ENCODE measurements around the gene GSE1. TPM values are rescaled to one million over a fixed set of nuclear protein-coding genes. Genes with fewer than 3 reads are reported as not detected.

GSE1 gene
- polyA plus RNA-seq, 1 donor: 94.9 TPM

DNA sequence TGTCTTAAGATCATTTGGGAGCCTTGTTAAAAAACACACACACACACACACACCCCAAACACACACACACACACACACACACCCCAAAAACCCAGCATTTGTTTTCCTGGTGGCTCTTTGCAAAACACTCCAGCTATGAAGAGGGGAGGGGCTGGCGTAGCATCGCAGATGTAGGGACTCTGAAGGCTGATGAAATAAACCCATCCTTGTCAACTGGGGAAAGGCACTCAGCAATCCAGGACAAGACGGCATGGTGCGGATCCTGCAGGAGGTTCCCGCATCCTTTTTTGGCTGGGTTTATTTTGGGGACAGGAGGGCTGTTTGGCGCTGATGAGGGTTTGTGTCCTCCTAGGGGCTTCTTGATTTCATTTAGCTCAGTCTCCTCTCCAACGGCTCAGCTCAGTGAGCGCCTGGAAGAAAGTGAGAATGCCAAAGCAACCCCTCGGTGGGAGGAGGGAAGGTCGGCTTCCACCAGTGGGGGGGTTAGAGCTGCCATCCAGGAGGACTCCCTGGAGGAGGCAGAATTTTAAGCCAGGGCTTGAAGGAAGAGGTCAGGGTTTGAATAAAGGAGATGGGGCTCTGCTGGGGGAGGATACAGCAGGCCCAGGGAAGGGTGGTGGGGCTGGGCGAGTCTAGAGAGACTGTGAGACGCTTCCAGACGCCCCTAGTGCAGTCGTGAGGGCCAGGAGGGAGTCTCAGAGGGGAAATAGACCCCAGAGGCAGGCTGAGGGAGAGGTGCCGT, 12.4 kb upstream of the GSE1 start:
- DNase-seq: no peak
- Histone ChIP-seq H3K27ac (ENCODE audit: low read length) (no peak overlapping the region), H3K4me3 (ENCODE audit: low read length) (no peak overlapping the region), H3K9me3 (ENCODE audit: control insufficient read depth, low read depth, low read length) (no peaks in the 10 kb centered on the region), H3K27me3 (ENCODE audit: control insufficient read depth, insufficient read depth, low read length) (no peaks in the 10 kb centered on the region), H3K4me1 (ENCODE audit: control insufficient read depth, insufficient read depth, low read length) (peaks cover 6% of the 10 kb centered on the region), H3K36me3 (ENCODE audit: control insufficient read depth, insufficient read depth, low read length) (peaks cover 10% of the 10 kb centered on the region)
- 100% methylated on average over 1 of the region's 15 CpGs for WGBS (ENCODE audit: insufficient coverage, low lambda C conversion rate)

DNA sequence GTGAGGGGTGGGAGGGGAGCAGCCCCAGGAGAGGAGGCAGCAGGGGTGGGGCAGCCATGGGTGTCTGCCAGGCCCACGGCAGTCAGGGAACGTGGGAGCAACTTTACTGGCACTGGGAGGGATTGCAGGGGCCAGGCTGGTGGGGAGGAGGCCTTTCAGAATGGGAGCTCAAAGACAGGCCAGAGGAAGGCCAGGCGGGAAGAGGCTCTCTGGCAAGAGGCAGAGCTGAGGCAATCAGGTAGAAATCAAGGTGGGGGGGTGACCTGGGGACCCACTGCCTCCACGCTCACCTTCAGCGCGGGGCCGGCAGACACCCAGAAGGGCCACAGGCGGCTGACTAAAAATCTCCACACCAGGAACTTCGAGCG, 11.9 kb upstream of the GSE1 start:
- no peaks in the 10 kb centered on the region for H3K27me3 ChIP-seq (ENCODE audit: control insufficient read depth, insufficient read depth, low read length)
- no peaks in the 10 kb centered on the region for H3K9me3 ChIP-seq (ENCODE audit: control insufficient read depth, low read depth, low read length)
- no peak overlapping the region for H3K27ac ChIP-seq (ENCODE audit: low read length)
- H3K36me3 ChIP-seq (ENCODE audit: control insufficient read depth, insufficient read depth, low read length): peaks cover 6% of the 10 kb centered on the region
- H3K4me3 ChIP-seq (ENCODE audit: low read length): no peak overlapping the region
- H3K4me1 ChIP-seq (ENCODE audit: control insufficient read depth, insufficient read depth, low read length): peaks cover 9% of the 10 kb centered on the region
- no CpG with 5 or more reads among the region's 10 CpGs for WGBS (ENCODE audit: insufficient coverage, low lambda C conversion rate)
- DNase-seq: no peak

DNA sequence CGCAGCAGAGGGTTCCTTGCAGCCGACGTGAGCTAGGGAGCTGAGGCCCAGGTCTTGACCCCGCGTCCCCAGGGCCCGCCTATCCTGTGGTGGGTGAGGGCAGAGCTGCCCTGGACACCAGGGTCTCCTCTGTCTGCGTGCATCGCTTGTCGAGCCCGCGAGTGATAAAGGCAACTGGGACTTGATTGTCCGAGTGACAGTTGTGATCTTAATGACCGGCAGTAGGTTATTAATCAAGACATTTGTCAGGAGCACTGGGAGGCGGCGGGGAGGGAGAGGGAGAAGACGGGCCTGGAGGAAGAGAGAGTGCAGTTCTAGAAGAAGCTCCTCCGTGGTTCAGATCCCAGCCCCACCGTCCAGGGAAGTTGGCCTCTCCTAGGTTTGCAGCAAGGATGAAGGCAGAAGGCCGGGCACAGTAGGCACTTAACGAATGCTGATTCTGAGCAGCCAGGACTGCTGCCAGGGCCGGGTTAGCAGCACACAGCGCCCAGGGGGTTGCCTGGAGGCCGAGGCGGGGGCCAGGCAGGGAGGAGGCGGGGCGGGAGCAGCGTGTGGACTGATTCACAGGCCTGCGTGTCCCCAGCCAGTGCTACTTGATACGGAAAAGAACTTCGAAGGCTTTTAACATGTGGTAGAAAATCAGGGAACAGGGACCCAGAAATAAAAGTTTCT, 11.3 kb upstream of the GSE1 start:
- peaks cover 6% of the 10 kb centered on the region for H3K36me3 ChIP-seq (ENCODE audit: control insufficient read depth, insufficient read depth, low read length)
- no peaks in the 10 kb centered on the region for H3K27me3 ChIP-seq (ENCODE audit: control insufficient read depth, insufficient read depth, low read length)
- H3K4me1 ChIP-seq (ENCODE audit: control insufficient read depth, insufficient read depth, low read length): peaks cover 13% of the 10 kb centered on the region
- DNase-seq: no peak
- WGBS (ENCODE audit: insufficient coverage, low lambda C conversion rate): 89% methylated on average over 3 of the region's 30 CpGs
- H3K27ac ChIP-seq (ENCODE audit: low read length): no peak overlapping the region
- H3K9me3 ChIP-seq (ENCODE audit: control insufficient read depth, low read depth, low read length): no peaks in the 10 kb centered on the region
- H3K4me3 ChIP-seq (ENCODE audit: low read length): no peak overlapping the region

DNA sequence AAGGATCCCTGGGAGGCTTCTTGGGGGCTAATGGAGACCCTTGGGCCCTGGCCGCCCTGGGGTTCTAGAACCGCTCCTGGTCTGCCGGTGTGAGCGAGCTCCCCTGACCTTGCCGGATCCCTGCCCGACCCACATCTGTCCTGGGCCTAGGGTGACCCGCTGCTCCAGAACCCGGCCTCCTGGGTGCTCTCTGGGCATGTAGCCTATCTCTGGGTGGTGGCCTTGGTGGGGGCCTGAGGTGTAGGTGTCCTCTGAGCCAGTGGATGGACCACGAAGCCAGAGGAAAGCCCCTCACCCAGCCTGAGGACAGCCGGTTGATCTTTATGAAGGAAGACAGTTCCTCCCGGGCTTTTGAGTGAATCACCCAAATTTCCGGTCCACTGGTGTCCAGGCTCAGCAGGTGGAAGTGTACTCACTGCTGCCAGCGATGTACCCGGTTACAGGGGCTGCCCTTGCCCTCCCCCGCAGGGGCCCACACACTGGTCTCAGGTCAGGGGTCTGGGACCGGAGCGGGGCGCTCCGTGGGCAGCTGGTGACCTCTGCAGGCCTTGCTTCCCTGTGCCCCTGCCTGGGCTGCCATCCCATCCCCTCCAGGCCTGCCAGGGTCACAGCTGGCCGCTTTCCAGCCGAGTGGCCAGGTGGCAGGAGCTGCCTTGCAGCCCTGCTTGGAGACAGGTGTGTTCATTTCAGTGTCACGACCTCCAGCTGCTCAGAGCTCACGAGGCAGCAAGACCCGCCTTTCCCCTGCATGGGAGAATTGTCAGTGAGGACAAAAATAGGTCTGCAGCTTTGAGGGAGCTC, 10.5 kb upstream of the GSE1 start:
- Histone ChIP-seq H3K36me3 (ENCODE audit: control insufficient read depth, insufficient read depth, low read length) (peaks cover 6% of the 10 kb centered on the region), H3K27ac (ENCODE audit: low read length) (no peak overlapping the region), H3K4me3 (ENCODE audit: low read length) (no peak overlapping the region), H3K9me3 (ENCODE audit: control insufficient read depth, low read depth, low read length) (no peaks in the 10 kb centered on the region), H3K27me3 (ENCODE audit: control insufficient read depth, insufficient read depth, low read length) (no peaks in the 10 kb centered on the region), H3K4me1 (ENCODE audit: control insufficient read depth, insufficient read depth, low read length) (peaks cover 20% of the 10 kb centered on the region)
- no peak for DNase-seq
- WGBS (ENCODE audit: insufficient coverage, low lambda C conversion rate): no CpG with 5 or more reads among the region's 24 CpGs

DNA sequence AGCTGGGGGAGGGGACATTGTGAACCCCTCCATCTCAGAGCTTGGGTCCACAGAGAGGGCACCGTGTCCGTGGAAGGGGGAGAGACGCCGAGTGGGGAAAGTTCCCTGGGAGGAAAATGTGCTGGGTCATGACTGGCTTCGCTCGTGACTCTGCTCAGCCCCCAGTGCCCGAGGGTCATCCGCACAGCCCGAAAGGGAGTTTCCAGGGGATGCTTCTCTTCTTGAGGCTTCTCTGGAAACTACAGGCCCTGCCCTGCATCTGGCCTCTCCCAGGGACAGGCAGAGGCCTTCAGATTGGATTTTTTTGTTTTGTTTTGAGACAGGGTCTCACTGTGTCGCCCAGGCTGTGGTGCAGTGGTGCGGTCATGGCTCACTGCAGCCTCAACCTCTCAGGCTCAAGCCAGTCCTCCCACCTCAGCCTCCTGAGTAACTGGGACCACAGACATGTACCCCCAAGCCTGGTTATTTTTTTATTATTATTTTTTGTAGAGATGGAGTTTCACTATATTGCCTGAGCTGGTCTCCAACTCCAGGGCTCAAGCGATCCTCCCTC, 9.8 kb upstream of the GSE1 start:
- H3K36me3 ChIP-seq (ENCODE audit: control insufficient read depth, insufficient read depth, low read length): peaks cover 5% of the 10 kb centered on the region
- no CpG with 5 or more reads among the region's 12 CpGs for WGBS (ENCODE audit: insufficient coverage, low lambda C conversion rate)
- no peak for DNase-seq
- no peaks in the 10 kb centered on the region for H3K27me3 ChIP-seq (ENCODE audit: control insufficient read depth, insufficient read depth, low read length)
- no peaks in the 10 kb centered on the region for H3K9me3 ChIP-seq (ENCODE audit: control insufficient read depth, low read depth, low read length)
- H3K4me1 ChIP-seq (ENCODE audit: control insufficient read depth, insufficient read depth, low read length): peaks cover 23% of the 10 kb centered on the region
- H3K27ac ChIP-seq (ENCODE audit: low read length): no peak overlapping the region
- H3K4me3 ChIP-seq (ENCODE audit: low read length): no peak overlapping the region

DNA sequence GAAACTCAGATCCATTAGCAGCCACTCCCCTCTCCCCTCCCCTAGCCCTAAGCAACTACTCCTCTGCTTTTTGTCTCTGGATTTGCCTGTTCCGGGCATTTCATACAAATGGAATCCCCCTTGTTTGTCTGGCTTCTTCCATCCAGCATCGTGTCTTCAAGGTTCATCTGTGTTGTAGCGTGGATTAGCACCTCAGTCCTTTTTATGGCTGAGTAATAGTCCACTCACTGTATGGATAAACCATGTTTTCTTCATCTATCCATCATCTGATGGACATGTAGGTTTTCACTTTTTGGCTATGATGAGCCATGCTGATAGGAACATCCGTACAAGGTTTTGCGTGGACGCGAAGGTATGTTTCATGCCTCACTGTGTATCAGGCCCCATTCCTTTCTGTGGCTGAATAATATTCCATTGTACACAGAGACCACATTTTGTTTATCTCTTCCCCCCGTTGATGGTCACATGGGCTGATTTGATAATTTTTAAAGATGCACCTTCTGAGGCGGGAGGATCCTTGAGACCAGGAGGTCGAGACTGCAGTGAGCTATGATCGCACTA, 8.9 kb upstream of the GSE1 start:
- H3K4me1 ChIP-seq (ENCODE audit: control insufficient read depth, insufficient read depth, low read length): peaks cover 23% of the 10 kb centered on the region
- H3K9me3 ChIP-seq (ENCODE audit: control insufficient read depth, low read depth, low read length): no peaks in the 10 kb centered on the region
- peaks cover 2% of the 10 kb centered on the region for H3K36me3 ChIP-seq (ENCODE audit: control insufficient read depth, insufficient read depth, low read length)
- H3K27me3 ChIP-seq (ENCODE audit: control insufficient read depth, insufficient read depth, low read length): no peaks in the 10 kb centered on the region
- H3K27ac ChIP-seq (ENCODE audit: low read length): no peak overlapping the region
- H3K4me3 ChIP-seq (ENCODE audit: low read length): no peak overlapping the region
- no CpG with 5 or more reads among the region's 11 CpGs for WGBS (ENCODE audit: insufficient coverage, low lambda C conversion rate)
- no peak for DNase-seq

DNA sequence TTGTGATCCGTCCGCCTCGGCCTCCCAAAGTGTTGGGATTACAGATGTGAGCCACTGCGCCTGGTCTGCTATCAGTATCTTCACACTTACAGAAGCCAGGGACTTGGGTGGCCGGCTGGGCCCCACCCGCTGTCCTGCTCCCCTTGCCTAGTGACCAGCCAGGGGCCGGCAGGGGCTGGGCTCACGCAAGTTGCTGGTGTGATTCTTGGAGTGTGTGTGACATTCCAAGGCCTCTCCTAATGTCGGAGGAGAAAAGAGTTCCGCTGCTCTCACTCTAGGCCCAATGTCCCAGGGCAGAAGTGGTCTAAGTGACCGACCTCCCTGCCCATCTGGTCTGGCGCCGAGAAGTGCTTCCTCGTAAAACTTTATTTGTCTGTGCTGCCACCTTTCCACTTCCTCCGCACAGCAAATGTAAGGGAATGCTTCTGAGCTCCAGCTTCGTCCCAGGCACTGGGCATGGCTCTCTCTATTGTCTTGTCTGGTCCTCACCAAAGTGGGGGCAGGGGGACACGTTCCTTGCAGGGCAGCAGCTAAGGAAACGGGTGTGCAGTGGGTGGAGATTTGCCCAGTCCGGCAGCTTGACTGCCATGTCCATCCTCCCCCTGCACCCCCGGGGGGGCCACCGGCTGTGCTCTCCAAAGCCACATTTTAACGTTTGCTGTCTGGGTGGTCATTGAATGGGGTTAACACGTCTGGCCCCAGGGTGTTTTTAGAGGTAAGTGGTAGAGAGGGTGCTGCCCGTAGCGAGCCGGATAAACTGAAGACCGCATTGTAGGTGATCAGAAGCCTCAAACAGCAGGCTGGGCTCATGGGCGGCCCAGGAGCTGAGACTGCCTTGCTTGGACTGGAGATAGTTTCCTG, 7.8 kb upstream of the GSE1 start:
- DNase-seq: no peak
- Histone ChIP-seq H3K4me3 (ENCODE audit: low read length) (no peak overlapping the region), H3K4me1 (ENCODE audit: control insufficient read depth, insufficient read depth, low read length) (peaks cover 27% of the 10 kb centered on the region), H3K27me3 (ENCODE audit: control insufficient read depth, insufficient read depth, low read length) (no peaks in the 10 kb centered on the region), H3K9me3 (ENCODE audit: control insufficient read depth, low read depth, low read length) (no peaks in the 10 kb centered on the region), H3K27ac (ENCODE audit: low read length) (no peak overlapping the region), H3K36me3 (ENCODE audit: control insufficient read depth, insufficient read depth, low read length) (peaks cover 2% of the 10 kb centered on the region)
- WGBS (ENCODE audit: insufficient coverage, low lambda C conversion rate): 94% methylated on average over 3 of the region's 28 CpGs

DNA sequence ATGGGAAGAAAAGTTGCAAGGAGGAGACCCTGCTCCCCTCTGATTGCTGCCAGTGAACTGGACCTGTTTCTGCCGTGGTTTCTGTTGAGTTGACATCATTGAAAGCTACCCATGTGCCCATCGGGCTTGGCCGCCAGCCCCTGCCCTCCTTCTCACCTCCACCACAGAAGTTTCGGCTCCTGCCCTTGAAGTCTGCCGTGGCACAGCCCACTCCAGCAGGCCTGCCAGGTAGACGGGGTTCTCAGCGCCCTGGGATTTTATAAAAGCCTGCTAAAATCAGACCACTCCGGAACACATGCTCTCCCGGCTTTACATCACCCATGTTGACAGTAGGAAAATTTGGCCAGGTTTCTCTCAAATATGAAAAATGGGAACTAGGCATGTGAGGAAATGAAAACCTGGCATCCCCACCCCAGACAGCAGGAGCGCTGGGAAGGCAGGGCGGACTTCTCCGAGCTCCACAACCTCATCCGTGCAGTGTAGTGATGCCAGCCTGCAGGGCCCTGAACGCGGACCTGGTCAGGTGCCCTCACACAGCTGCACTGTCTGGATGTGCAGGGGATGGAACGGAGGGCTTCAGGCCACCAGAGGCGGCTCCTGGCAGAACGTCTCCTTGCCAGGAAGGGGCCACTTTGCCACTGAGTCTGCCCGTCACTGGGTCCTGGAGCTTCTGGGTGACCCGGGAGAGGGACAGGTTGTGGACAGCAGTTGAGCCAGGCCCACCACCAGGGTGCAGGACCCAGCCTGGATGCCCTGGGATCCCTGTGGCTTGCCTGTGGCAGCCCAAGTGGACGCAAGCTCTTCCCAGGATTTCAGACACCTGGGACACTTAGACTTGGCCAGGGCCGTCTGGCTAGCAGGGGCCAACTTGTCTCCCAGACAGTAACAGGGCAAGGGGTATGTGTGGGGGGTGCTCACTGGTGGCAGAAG, 6.9 kb upstream of the GSE1 start:
- Histone ChIP-seq H3K27me3 (ENCODE audit: control insufficient read depth, insufficient read depth, low read length) (no peaks in the 10 kb centered on the region), H3K36me3 (ENCODE audit: control insufficient read depth, insufficient read depth, low read length) (peaks cover 2% of the 10 kb centered on the region), H3K4me1 (ENCODE audit: control insufficient read depth, insufficient read depth, low read length) (peaks cover 33% of the 10 kb centered on the region), H3K27ac (ENCODE audit: low read length) (no peak overlapping the region), H3K4me3 (ENCODE audit: low read length) (no peak overlapping the region), H3K9me3 (ENCODE audit: control insufficient read depth, low read depth, low read length) (no peaks in the 10 kb centered on the region)
- DNase-seq: no peak
- WGBS (ENCODE audit: insufficient coverage, low lambda C conversion rate): no CpG with 5 or more reads among the region's 22 CpGs

DNA sequence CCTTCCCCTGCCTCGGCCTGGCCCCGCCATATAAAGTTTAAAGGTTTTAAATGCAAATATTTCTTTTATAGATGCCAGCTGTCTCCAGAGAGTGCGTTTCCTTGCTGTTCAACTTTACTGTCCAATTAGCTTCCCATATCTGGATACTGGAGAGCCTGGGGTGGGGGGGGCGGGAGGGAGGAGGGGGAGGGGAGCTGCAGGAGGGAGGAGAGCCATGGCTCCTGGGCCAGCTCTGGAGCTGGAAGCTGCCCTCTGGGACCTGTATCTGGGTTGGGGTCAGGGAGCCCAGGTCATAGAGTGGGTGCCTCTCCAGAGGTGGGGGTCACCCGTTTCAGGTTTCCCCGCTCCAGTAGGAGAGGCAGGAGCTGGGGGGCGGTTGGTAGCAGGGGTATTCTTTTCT, 6.2 kb upstream of the GSE1 start:
- no CpG with 5 or more reads among the region's 7 CpGs for WGBS (ENCODE audit: insufficient coverage, low lambda C conversion rate)
- peaks cover 2% of the 10 kb centered on the region for H3K36me3 ChIP-seq (ENCODE audit: control insufficient read depth, insufficient read depth, low read length)
- no peaks in the 10 kb centered on the region for H3K27me3 ChIP-seq (ENCODE audit: control insufficient read depth, insufficient read depth, low read length)
- DNase-seq: no peak
- no peak overlapping the region for H3K4me3 ChIP-seq (ENCODE audit: low read length)
- no peak overlapping the region for H3K27ac ChIP-seq (ENCODE audit: low read length)
- H3K9me3 ChIP-seq (ENCODE audit: control insufficient read depth, low read depth, low read length): no peaks in the 10 kb centered on the region
- peaks cover 33% of the 10 kb centered on the region for H3K4me1 ChIP-seq (ENCODE audit: control insufficient read depth, insufficient read depth, low read length)
